T-cell (primary cell): ENCODE measurements around the gene MPHOSPH9. TPM values are rescaled to one million over a fixed set of nuclear protein-coding genes. Genes with fewer than 3 reads are reported as not detected.

Experiments
- ATAC-seq, 4 experiments: fragments of 200-7000 bp in 3 of 4; fragments of 150-1000 bp in 1 of 4; cut with Tn5 transposase; replicated peaks in 1 of 4; 1 replicate in 3 of 4; 2 replicates in 1 of 4; pipeline ENCODE4 v1.10.0; 2021; ENCODE audit warnings: moderate library complexity in 3 of 4, mild to moderate bottlenecking in 2 of 4, moderate number of reproducible peaks in 1 of 4
- CTCF ChIA-PET, 2 donors: fragments of 300-600 bp; sonication (Branson Sonifier 250); formaldehyde crosslinking; loops; one replicate each; lab custom pipeline; 2022; ENCODE audit warnings: antibody characterized with exemption in 2 of 2; lab: Charles Lee
- POLR2A ChIA-PET, 2 donors: fragments of 300-600 bp; sonication (Branson Sonifier 250); formaldehyde crosslinking; loops; one replicate each; lab custom pipeline; 2022; ENCODE audit warnings: antibody characterized with exemption in 2 of 2; lab: Charles Lee
- DNase-seq, 35 experiments: peaks; one replicate each; pipeline versions ENCODE4 v3.0.0 to v3.0.0-alpha.2; 2013 to 2023
- H3K27ac ChIP-seq: one replicate; pipeline ENCODE4 v1.5.1; 2013; ENCODE audit warnings: low read length
- H3K27me3 ChIP-seq, 2 experiments: replicated peaks in 1 of 2; 1 replicate in 1 of 2; 2 replicates in 1 of 2; pipeline versions ENCODE4 v1.6.1 to v1.7.0; 2013; ENCODE audit warnings: low read length in 1 of 2, mixed read lengths in 1 of 2; ENCODE audit not compliant: control insufficient read depth in 2 of 2, insufficient read depth in 2 of 2; ENCODE audit errors: extremely low read depth in 1 of 2
- H3K36me3 ChIP-seq, 2 donors: 1 replicate in 1 of 2; 2 replicates in 1 of 2; pipeline versions ENCODE4 v1.6.1 to v1.7.0; 2013; ENCODE audit warnings: low read length in 1 of 2; ENCODE audit not compliant: control insufficient read depth in 2 of 2, insufficient read depth in 1 of 2; ENCODE audit errors: extremely low read depth in 1 of 2
- H3K4me1 ChIP-seq, 2 experiments: 1 replicate in 1 of 2; 2 replicates in 1 of 2; pipeline versions ENCODE4 v1.6.1 to v1.7.0; 2013; ENCODE audit warnings: low read length in 2 of 2, mixed read lengths in 1 of 2; ENCODE audit not compliant: insufficient read depth in 2 of 2, control insufficient read depth in 1 of 2; ENCODE audit errors: extremely low read depth in 1 of 2
- H3K4me3 ChIP-seq, 2 donors: 1 replicate in 1 of 2; 2 replicates in 1 of 2; pipeline versions ENCODE4 v1.5.1 to v1.7.0; 2013; ENCODE audit warnings: mild to moderate bottlenecking in 2 of 2, low read length in 1 of 2, moderate library complexity in 1 of 2; ENCODE audit not compliant: control insufficient read depth in 1 of 2; ENCODE audit errors: extremely low read depth in 1 of 2
- H3K9me3 ChIP-seq: 2 replicates; pipeline ENCODE4 v1.7.0; 2013
- H3K27ac Mint-ChIP-seq, 2 donors: one replicate each; pipeline ENCODE4 v1.8.0; 2020 to 2021; ENCODE audit warnings: mild to moderate bottlenecking in 2 of 2, mixed read lengths in 2 of 2
- H3K27me3 Mint-ChIP-seq, 2 donors: one replicate each; pipeline ENCODE4 v1.8.0; 2021 to 2022; ENCODE audit warnings: mixed read lengths in 2 of 2
- H3K36me3 Mint-ChIP-seq: one replicate; pipeline ENCODE4 v1.8.0; 2021; ENCODE audit warnings: mixed read lengths
- H3K4me1 Mint-ChIP-seq, 3 donors: one replicate each; pipeline ENCODE4 v1.8.0; 2020 to 2022; ENCODE audit warnings: mixed read lengths in 3 of 3, mild to moderate bottlenecking in 1 of 3
- H3K4me3 Mint-ChIP-seq, 3 donors: one replicate each; pipeline ENCODE4 v1.8.0; 2020 to 2022; ENCODE audit warnings: mild to moderate bottlenecking in 3 of 3, mixed read lengths in 3 of 3, moderate library complexity in 3 of 3
- H3K9me3 Mint-ChIP-seq, 3 donors: one replicate each; pipeline ENCODE4 v1.8.0; 2020 to 2022; ENCODE audit warnings: mixed read lengths in 3 of 3
- WGBS: methylation state at CpG from one replicate; pipeline ENCODE4 v1.1.5; 2013; ENCODE audit warnings: missing lambda C conversion rate; ENCODE audit not compliant: insufficient coverage; 5-methylcytosine and 5-hydroxymethylcytosine counted together
- total RNA-seq, 35 experiments: library from RNA in 6 of 35; stranded (reverse) in 6 of 35; fragments of 120-200 nt in 1 of 35; gene quantifications; one replicate each; pipeline versions ENCODE4 v1.2.1 to v1.2.4 and lab custom pipeline; 2013 to 2026

MPHOSPH9 gene
- total RNA-seq, 5 donors from 2014 or later (not counting 1 experiment from before 2014, with no cell fraction given) = 48.5 to 105 (median 56.3) TPM

DNA sequence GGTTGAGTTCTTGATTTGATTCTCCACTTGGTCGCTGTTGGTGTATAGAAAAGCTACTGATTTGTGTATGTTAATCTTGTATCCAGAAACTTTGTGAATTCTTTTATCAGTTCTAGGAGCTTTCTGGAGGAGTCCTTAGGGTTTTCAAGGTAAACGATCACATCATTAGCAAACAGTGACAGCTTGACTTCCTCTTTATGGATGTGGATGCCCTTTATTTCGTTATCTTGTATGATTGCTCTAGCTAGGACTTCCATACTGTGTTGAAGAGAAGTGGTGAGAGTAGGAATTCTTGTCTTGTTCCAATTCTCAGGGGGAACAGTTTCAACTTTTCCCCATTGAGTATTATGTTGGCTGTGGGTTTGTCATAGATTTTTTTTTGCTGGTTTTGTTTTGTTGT lies 12.7 kb upstream of the MPHOSPH9 start:
- no peaks in the 10 kb centered on the region for H3K27me3 Mint-ChIP-seq
- Histone ChIP-seq H3K9me3 (no peaks in the 10 kb centered on the region), H3K4me3 (no peak overlapping the region), H3K27me3 (no peaks in the 10 kb centered on the region), H3K36me3 (peaks cover 0 to 14% of the 10 kb centered on the region in 2 donors), H3K4me1 (peaks cover 7 to 36% of the 10 kb centered on the region in 2 experiments), H3K27ac (no peak overlapping the region)
- peaks cover 72 to 75% (median 74%) of the 10 kb centered on the region in 3 donors for H3K4me1 Mint-ChIP-seq
- H3K36me3 Mint-ChIP-seq = peaks cover 29% of the 10 kb centered on the region
- CTCF ChIA-PET = interaction anchor here in 1 of 2 donors (0.9 kb wide), 1 partner anchor 202 kb away, joined by 3 read pairs; no protein-coding TSS in a partner anchor
- peak overlapping the region; percentile 54 to 65 for H3K27ac Mint-ChIP-seq
- DNase-seq (no peak), ATAC-seq (no peak)
- 67% methylated on average over 1 of the region's 3 CpGs for WGBS
- H3K4me3 Mint-ChIP-seq = peak overlapping the region in 2 of 3 donors; percentile 25 to 40
- H3K9me3 Mint-ChIP-seq = no peaks in the 10 kb centered on the region
- POLR2A ChIA-PET = interaction anchor here in 1 of 2 donors (0.5 kb wide), 1 partner anchor 464 kb away, joined by 6 read pairs; no protein-coding TSS in a partner anchor

DNA sequence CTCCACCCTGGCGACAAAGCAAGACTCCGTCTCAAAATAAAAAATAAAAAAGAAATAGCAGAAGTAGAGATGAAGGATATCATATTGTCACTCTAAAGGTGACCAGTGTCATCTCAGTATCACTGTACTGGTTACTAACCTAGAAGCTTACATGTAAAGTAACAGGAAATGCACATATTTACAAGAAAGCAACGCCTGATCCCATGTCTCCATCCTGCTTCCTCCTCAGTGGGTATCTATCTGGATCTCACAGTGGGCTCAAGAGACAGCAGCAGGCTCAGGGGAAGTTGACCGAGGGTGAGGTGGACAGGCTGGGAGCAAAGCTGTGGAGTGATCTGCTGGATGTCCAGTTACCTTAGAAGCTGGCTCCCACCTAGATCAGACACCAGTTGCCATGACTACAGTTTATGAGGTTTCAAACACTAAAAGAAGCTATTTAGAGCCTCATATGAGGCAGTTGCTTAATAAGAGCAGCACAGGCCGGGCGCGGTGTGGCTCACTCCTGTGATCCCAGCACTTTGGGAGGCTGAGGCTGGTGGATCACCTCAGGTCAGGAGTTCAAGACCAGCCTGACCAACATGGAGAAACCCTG lies 10.8 kb upstream of the MPHOSPH9 start:
- Mint-ChIP-seq H3K4me1 (peaks cover 66 to 70% (median 67%) of the 10 kb centered on the region in 3 donors), H3K27ac (no peak overlapping the region), H3K9me3 (no peaks in the 10 kb centered on the region), H3K27me3 (no peaks in the 10 kb centered on the region), H3K36me3 (peaks cover 22% of the 10 kb centered on the region), H3K4me3 (no peak overlapping the region)
- 95% methylated on average over 3 of the region's 7 CpGs for WGBS
- ChIA-PET POLR2A (interaction anchor here (0.5 to 0.7 kb wide), 2 partner anchors 11 to 269 kb away, joined by 4 to 7 read pairs; partner anchors contain the start of genes MPHOSPH9 (in 1 of the 2) and MTRFR (in 1 of the 2)), CTCF (interaction anchor here (0.5 to 0.7 kb wide), 2 partner anchors 11 to 100 kb away, joined by 4 to 7 read pairs; no protein-coding TSS in a partner anchor)
- Histone ChIP-seq H3K27me3 (no peaks in the 10 kb centered on the region), H3K4me3 (no peak overlapping the region), H3K27ac (no peak overlapping the region), H3K9me3 (no peaks in the 10 kb centered on the region), H3K4me1 (peaks cover 7 to 28% of the 10 kb centered on the region in 2 experiments), H3K36me3 (peaks cover 0 to 9% of the 10 kb centered on the region in 2 donors)
- no peak for DNase-seq
- ATAC-seq = no peak

DNA sequence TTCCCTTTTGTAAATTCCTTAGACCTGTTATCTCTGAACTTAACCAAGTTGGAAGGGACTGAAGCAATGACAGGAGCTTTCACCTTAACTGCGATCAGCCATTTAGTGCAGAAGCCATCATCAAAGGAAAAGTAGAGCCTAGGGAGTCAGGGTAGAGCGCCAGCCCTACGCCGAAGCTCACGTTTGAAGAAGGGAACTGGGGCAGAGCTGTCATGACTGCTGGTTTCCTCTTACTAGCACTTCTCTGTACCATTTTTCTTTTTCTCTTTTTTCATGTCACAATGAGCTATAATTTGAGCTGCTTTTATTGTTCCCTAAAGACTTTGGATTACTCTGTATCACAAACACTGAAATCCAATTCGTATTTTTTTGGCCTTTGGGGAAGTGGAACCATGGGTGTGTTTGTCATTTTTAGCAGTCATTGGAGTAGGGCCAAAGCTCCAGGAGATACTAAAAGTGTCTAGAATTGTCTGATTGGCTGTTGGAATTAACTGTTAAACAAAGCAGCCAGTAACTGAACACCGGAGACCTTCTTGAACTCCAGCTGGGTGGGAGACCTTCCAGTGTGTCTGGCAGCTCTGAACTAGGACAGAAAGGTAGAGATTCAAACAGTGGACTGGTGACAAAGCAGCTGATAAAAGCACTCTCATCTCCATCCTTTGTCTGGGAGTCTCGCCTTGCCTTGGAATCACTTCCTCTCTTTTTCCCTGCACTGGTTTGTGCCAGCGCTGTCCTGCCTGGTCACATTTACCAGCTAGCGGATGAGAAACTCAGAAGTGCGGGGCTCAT lies 9.4 kb upstream of the MPHOSPH9 start:
- no peak overlapping the region for H3K4me3 ChIP-seq
- H3K9me3 ChIP-seq = no peaks in the 10 kb centered on the region
- H3K4me1 ChIP-seq = peaks cover 16 to 43% of the 10 kb centered on the region in 2 experiments
- CTCF ChIA-PET = interaction anchor here in 1 of 2 donors (0.6 to 2.0 kb wide), 5 partner anchors 10 to 399 kb away, joined by 3 to 16 read pairs (median 3); partner anchors contain the start of genes MPHOSPH9 and MTRFR
- H3K36me3 Mint-ChIP-seq = peaks cover 12% of the 10 kb centered on the region
- no peaks in the 10 kb centered on the region for H3K27me3 ChIP-seq
- peaks cover 0 to 6% of the 10 kb centered on the region in 2 donors for H3K36me3 ChIP-seq
- DNase-seq (peak in 9 of 35 experiments; percentile 16 to 47 (median 22)), ATAC-seq (peak; percentile 67 to 81 (median 73))
- peak overlapping the region; percentile 84 to 85 for H3K27ac Mint-ChIP-seq
- no peaks in the 10 kb centered on the region for H3K27me3 Mint-ChIP-seq
- no peaks in the 10 kb centered on the region for H3K9me3 Mint-ChIP-seq
- peak overlapping the region in 2 of 3 donors; percentile 29 to 40 for H3K4me3 Mint-ChIP-seq
- POLR2A ChIA-PET = interaction anchor here (0.5 to 1.4 kb wide), 6 partner anchors 10 to 43 kb away, joined by 3 to 10 read pairs (median 4); partner anchors contain the start of genes MPHOSPH9 (in 1 of the 2) and MTRFR (in 1 of the 2)
- H3K27ac ChIP-seq = peak overlapping the region; percentile 0
- peaks cover 66 to 71% (median 67%) of the 10 kb centered on the region in 3 donors for H3K4me1 Mint-ChIP-seq
- 33% methylated on average over 7 of the region's 11 CpGs for WGBS

- no peak overlapping the region for H3K27ac ChIP-seq
- ChIA-PET POLR2A (interaction anchor here (0.6 to 1.0 kb wide), 3 partner anchors 37 to 972 kb away, joined by 3 to 4 read pairs (median 3); no protein-coding TSS in a partner anchor), CTCF (interaction anchor here (0.6 to 2.6 kb wide), 13 partner anchors 11 to 378 kb away, joined by 3 to 24 read pairs (median 4); no protein-coding TSS in a partner anchor)
- peaks cover 0 to 16% of the 10 kb centered on the region in 2 donors for H3K36me3 ChIP-seq
- Mint-ChIP-seq H3K4me1 (peaks cover 68 to 70% (median 70%) of the 10 kb centered on the region in 3 donors), H3K27me3 (no peaks in the 10 kb centered on the region), H3K27ac (no peak overlapping the region), H3K4me3 (no peak overlapping the region), H3K9me3 (no peaks in the 10 kb centered on the region), H3K36me3 (peaks cover 15% of the 10 kb centered on the region)
- DNase-seq = no peak
- no peak for ATAC-seq
- no peak overlapping the region for H3K4me3 ChIP-seq
- WGBS = 100% methylated on average over 2 of the region's 6 CpGs
- no peaks in the 10 kb centered on the region for H3K9me3 ChIP-seq
- peaks cover 37 to 66% of the 10 kb centered on the region in 2 experiments for H3K4me1 ChIP-seq
- H3K27me3 ChIP-seq = no peaks in the 10 kb centered on the region
Observed at GRCh38 chr12:123238961-123239360, 6.0 kb upstream of the MPHOSPH9 start.

DNA sequence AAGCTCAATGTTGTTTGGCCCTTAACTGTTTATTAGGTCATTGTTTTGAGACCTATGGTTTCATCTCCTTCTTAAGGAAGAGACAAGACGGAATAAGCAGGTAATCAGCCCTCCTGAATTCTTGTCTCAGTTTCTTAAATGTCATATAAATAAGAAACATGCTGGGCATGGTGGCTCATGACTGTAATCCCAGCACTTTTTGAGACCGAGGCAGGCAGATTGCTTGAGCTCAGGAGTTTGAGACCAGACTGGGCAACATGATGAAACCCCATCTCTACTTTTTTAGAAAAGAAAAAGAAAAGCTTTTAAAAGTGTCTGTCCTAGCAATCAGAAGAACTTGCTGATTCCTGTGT lies 5.4 kb upstream of the MPHOSPH9 start:
- Mint-ChIP-seq H3K27me3 (no peaks in the 10 kb centered on the region), H3K4me3 (peak overlapping the region in 2 of 3 donors; percentile 13 to 99), H3K9me3 (no peaks in the 10 kb centered on the region), H3K27ac (peak overlapping the region in 1 of 2 donors; percentile 82), H3K4me1 (peaks cover 66 to 72% (median 71%) of the 10 kb centered on the region in 3 donors), H3K36me3 (peaks cover 18% of the 10 kb centered on the region)
- H3K27ac ChIP-seq = no peak overlapping the region
- peaks cover 0 to 16% of the 10 kb centered on the region in 2 donors for H3K36me3 ChIP-seq
- H3K27me3 ChIP-seq = no peaks in the 10 kb centered on the region
- POLR2A ChIA-PET = interaction anchor here (0.6 to 1.5 kb wide), 4 partner anchors 15 to 194 kb away, joined by 3 to 6 read pairs (median 3); no protein-coding TSS in a partner anchor
- ATAC-seq (no peak), DNase-seq (no peak)
- no peaks in the 10 kb centered on the region for H3K9me3 ChIP-seq
- CTCF ChIA-PET = interaction anchor here (0.6 to 2.6 kb wide), 25 partner anchors 9 to 826 kb away, joined by 3 to 24 read pairs (median 3); no protein-coding TSS in a partner anchor
- H3K4me1 ChIP-seq = peaks cover 40 to 68% of the 10 kb centered on the region in 2 experiments
- no peak overlapping the region for H3K4me3 ChIP-seq
- WGBS = 100% methylated on average over 1 of the region's 2 CpGs
